HG03039 (cell line): ENCODE results near the gene MBTPS1.
A peak's percentile ranks its signal among the peaks of the same experiment; 100 is the strongest.

Source experiments
- ATAC-seq: cut with Tn5 transposase; IDR thresholded peaks from one replicate; pipeline ENCODE4 v1.9.1; 2021; ENCODE audit warnings: mild to moderate bottlenecking, moderate library complexity; ENCODE audit not compliant: unreplicated experiment

Gene MBTPS1

DNA sequence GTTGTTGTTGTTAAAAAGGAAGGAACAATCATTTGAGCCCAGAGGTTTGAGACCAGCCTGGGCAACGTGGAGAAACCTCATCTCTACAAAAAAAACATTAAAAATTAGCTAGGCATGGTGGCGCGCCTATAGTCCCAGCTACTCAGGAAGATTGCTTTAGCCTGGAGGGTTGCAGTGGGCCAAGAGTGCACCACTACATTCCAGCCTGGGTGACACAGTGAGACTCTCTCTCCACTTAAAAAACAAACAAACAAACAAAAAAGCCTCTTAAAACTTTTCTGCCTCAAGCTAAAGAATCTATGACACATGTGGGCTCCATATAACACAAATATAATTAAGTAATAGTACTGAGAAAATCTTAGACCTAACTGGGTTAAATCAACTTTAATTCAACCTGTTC is 12.5 kb downstream of the MBTPS1 start:
- no peak for ATAC-seq

DNA sequence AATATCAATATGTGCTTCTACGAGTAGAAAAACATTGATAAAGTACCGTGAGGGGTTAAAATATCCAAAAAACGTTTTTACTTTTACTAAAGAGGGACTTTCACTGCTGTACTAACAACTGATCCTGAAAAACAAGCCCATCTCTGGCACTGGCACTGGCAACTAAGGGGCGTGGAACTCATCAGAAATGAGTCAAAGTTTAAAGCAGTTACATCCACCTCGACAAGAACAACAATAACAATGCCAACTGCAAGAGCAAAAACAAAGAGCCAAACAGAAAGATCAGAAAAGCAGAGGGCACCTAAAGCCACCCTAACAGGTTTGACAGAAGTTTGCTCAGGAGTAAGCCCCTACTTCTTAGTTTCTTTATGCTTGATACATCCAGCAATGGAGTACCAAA is 13.1 kb downstream of the MBTPS1 start:
- ATAC-seq = no peak

DNA sequence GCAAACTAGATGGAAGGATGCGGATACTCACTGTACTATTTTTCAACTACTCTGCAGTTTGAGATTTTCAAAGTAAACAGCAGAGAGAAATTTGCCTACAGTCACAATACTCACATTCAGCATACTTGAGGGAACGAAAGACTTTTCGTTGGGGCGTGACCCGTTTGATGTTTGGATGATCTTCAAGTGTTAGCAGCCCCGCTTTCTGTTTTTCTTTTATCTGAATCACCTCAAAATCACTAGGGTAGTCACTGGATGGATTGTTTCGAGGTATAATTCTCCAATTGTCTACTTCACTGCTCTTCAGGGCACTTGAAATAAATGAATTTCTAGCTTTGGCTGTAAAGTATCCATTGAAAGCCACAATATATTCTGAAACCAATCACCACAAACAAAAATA is 17.8 kb downstream of the MBTPS1 start:
- ATAC-seq = no peak

DNA sequence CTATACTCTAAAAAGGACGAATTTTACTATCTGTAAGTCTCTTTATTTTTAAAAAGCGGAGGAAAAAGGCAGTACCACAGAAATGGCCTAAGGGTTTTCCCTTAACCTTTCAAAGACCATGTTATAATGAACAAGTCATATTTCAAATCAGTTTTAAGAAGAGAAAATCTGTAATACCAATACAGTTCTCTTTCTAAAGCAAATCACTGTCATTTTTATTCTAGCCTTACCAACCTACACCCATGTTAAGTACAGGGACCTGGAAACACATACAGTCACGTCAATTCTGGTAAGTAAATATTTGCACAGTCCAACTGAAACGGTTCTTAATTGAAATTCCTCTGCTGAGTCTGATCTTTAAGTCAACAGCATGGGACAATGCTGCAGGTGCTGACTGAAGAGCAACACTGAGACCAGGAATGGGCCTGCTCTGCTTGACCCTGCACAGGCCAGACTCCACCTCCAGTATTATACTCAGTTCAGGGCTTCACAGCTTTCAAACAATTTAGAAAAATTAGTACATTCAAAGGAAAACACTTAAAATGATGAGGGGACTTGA is 20.2 kb downstream of the MBTPS1 start:
- no peak for ATAC-seq

DNA sequence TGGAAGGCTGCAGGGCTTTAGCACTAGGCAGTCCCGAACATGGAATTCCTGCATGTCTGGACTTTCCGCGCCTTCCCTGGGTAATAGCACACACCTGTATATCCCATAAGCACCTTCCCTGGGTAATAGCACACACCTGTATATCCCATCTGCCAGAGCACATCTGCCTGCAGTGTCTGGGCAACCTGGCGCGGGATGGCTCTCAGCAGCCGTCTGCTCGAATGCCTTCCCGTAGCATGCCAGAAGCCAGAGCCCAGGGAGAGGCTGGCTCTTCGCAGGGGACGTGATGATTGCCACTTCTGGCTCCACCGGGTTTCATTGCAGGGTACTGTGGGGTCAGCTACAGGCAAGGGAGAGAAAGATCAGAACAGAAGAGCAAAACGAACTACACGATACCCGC is 21.3 kb downstream of the MBTPS1 start:
- ATAC-seq = no peak

DNA sequence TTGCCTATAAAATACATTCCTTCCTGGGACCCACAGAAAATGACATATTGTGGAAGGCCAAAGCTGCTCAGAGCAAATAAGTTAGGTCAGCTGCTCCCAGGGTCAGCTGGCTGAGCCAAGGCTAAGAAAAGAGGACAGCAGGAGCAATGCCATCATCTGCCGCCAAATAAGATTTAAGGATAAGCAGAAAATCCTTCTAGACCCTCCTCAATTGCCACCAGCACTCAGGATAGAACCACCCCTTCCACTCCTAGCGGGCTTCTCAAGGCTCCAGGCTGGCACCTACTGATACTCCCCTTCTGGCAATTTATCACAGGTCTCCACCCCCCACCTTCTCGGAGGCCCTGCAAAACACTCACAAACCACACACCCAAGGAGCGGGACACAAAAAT is 22.9 kb downstream of the MBTPS1 start:
- ATAC-seq = no peak

DNA sequence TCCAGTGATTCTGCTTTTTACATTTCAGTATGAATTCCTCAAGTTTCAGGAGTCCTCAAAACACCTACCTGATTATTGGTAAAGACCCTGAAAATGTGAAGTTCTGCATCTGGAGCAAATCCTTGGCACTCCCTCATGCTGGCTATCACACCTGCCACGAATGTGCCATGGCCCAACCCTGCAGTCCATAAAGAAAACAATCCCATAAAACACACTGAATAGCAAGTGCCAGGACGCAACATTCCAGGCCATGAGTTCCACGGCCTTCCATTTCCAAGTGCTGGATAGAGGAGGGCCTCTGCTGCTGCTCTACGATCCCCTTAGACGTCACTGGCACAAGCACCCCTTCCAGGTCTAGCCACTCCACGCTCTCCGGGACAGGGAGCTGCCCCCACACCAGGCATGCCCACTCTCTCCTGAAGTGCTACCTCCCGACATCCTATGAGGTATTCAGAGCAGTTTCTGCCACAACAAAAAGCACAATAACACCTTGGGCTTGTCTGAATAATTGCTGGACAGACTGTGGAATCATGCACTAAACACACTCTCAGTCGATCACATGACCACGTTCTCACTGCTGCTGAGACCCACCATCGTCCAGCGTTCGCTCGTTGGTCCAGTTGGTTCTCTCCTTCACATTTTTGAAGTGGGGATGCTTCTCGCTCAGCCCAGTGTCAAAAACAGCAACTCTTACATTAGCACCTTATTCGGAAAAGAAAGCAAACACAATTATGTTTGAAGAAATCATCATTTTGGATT is 23.4 kb downstream of the MBTPS1 start:
- no peak for ATAC-seq

DNA sequence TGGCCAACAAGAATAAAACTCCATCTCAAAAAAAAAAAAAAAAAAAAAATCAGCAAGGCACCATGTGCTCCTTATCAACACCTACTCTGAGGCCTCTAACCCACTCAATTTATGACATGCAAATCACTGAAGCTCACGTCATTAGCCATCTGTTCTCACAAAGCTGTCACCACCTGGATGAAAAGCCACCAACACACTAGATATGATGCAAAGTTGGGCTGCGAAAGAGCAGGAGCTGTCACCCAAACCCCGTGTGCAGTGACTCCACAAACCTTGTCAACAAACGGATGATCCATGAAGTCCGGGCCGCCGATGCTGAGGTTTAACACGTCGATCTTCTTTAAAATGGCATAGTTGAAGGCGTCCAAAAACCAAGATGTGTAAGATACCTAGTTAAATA is 25.3 kb downstream of the MBTPS1 start:
- no peak for ATAC-seq

DNA sequence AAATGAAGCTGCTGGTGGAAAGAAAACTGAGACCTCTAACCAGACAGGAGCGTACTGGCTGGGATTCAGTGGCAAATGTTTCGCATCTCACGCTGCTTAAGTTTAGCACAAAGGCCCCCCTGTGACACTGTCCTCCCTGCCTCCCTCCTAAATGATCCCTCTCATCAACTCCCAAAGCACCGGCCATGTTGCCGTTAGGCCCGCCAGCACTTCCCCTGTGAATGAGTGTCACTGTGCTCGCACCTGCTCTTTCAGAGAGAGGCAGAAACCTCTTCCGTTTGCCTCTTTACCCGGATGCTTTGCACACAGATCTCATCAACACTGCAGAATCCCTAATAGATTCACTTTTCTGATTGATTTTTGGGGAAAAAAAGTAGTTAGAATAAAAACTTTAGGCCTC is 26.5 kb downstream of the MBTPS1 start:
- no peak for ATAC-seq

DNA sequence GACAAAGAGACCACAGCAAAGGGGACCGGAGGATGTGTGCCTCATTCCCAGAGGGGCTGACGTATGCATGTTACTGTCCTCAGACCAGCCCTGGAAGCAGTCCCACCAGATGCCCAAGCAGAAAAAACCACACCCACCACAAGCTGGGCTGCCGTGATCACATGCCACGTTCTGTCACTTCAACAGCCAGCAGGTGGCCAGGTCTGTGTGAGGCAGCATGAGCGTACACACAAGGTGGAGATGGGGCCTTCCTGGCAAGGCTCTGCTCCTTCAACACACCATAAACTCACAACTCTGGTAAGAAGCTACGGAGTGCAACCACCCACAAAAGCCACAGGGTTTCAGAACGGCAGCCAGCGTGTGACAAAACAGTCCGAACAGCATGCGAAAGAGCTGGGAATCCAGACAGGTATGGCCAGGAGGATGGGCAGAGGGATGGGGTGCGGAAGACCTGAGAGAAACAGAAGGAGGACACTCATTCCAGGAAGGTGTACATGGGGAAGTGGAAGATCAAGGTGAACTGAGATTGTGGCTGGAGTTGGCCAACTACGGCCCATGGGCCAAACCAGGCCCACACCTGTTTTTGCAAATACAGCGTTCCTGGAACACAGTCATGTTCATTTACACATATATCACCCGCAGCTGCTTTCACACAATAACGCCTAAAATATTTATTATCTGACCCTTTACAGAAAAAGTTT is 27.9 kb downstream of the MBTPS1 start:
- ATAC-seq = peak; percentile 66

DNA sequence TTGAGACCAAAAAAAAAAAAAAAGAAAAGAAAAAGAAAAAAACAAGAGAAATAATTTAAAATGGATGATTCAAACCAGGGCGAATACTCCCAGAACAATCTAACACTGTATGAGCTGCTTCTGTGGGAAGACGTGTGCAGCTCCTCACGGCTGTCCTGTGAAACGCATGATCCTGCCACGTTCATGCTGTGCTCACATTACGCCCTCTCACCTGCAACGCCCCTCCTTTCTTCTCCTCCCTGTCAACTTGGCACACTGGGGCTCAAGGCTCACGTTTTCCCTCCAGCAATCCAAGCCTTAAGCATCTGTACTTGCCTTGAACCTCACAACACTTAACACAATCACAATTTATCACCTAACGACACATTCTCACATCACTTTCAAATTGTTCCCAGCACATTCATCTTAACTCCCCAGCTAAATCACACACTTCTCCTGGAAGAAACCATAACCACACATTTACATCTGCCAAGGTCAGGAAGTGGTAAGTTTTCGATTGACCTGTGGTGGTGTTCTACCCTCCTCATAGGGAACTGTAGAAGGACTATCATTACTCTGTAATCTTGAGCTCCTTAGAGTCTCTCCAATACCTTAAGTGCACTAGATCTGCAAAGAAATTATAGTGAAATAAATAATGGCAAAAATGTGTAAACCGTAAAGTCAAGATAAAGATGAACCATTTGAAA is 29.1 kb downstream of the MBTPS1 start:
- ATAC-seq = no peak

DNA sequence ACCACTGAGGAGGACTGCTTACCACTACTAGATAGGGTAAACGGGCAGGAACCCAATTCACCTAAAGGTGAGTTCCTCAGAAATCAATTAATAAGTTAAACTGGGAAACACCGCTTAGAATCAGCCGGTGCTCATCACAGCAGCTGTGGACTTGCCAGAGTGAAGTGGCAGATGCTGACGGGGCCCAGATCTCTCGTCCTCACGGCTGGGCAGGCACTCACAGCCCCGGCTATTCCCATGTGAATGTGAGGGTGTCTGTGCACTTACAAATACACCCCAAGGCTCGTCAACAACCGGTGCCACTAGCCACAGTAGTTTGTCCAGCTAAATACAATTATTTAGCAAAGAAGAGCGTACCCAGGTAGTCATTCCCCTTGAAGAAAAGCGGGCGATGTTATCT is 29.7 kb downstream of the MBTPS1 start:
- no peak for ATAC-seq

DNA sequence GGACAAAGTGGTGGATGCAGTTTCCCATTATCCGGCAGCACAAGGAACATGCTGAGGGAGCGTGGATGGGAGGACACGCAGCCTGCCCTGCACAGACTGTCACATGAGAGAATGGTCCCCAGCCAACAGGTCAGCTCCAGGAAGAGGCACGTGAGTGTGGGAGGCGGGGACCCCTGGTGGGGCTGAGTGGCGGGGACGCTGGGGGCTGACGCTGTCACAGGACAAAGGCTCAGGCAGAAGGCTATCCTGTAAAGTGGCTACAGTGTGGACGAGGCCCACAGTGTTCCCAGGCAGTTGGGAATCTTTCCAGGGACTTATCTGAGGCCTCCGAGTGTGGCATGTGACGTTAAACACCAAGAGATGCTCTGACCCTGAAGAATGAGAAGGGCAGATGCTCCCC is 30.4 kb downstream of the MBTPS1 start:
- no peak for ATAC-seq

DNA sequence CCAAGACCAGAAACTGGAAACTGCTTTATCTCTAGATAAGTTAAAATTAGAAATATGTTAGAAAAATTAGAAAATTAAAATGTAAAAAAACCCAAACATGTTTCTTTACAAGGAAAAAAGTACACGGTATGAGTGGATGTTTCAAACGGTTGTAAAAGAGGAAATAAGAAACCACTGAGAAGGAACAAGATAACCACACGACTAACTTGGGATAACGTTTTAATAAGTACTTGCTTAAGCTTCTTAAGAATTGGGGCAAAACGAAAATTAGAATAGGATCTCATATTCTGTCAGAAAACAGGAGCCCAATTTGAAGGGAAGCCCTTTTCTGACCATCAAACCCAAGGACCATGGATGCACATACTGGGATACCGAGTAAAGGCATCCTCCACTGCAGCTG is 31.0 kb downstream of the MBTPS1 start:
- ATAC-seq = no peak

DNA sequence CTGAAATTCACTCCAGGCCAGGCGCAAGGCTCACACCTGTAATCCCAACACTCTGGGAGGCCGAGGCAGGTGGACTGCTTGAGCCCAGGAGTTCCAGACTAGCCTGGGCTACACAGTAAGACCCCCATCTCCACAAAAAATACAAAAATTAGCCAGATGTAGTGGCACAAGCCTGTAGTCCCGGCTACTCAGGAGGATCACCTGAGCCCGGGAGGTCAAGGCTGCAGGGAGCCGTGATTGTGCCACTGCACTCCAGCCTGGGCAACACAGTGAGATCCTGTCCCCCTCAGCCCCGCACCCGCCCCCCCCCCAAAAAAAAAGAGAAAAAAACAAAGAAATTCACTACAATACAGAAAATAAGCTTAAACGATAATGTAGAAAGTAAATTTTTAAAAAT is 31.5 kb downstream of the MBTPS1 start:
- no peak for ATAC-seq

DNA sequence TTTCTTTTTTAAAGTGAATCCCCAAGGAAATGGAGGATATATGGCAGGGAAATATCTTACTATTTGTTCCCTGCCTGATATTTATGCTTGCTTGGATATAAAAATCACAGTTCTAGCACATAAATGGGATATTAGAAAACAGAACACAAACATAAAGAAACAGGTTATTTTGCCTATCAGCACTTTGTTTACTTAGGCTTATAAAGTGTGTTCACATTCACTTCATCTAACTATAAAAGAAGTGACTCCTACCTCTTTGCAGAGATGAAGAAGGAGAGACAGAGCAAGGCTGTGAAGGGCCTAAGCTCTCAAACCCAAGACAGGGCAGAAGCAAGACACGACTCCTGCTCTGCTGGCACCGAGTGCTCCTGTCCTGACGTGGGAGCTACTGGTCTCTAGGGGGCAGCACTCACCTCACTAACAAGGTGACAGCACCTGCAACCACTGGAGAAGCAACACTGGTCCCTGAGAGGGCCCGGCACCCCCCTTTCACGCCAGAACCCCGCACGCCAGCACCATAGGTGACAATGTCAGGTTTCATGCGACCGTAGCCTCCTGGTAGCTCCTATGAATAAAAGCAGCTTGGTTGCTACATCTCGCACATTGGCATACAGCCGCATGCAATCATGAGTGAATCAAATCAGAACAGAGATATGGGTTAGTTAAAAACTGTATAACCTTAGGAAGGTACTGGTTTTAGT is 32.0 kb downstream of the MBTPS1 start:
- no peak for ATAC-seq

DNA sequence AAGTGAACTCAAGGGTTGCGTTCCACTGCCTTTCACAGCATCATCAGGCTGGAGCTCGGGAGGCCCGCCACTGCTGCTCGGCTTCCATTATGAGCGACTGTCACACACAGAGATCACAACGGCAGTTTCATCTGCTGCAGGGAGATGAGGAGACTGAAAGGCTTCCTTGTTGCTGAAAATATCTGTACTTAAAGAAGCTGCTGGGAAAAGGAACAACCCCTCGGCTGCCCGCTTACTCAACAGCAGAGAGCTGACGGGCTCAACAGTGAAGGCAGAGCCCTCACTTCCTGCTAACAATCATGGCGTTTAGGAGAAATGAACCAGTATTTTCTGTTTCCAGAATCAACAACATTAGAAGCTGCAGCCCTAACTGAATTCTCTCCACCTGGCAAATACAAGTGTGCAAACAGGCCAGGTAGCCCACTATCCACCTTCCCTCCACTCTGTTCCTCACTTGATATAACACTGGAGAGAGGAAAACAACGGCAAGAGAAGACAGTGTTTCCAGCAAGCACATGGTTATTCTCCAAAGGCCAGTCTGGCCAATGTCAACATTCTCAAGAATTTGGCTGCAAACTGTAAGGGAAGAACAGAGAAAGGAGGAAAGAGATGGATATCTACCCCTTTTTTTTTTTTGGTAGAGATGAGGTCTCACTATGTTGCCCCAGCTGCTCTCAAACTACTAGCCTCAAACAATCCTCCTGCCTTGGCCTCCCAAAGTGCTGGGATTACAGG is 33.7 kb downstream of the MBTPS1 start:
- no peak for ATAC-seq

DNA sequence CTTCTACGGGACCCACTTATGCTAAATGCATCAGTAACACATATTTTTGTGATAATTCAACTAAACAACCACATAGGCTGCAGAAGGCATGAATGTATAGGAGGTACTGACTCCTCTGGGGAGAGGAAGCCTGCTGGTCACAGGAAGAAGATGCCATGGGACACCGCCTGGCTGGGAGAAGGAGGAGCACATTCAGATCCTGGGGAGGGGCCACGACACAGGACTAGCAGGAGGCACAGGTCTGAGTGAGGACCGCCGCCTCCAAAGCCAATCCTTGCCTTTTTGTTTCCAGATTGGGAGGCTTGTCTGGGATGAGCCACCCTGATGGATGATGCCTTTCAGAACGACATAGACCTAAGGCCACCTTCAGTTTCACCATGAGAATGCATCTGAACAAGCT is 34.6 kb downstream of the MBTPS1 start:
- ATAC-seq = no peak

DNA sequence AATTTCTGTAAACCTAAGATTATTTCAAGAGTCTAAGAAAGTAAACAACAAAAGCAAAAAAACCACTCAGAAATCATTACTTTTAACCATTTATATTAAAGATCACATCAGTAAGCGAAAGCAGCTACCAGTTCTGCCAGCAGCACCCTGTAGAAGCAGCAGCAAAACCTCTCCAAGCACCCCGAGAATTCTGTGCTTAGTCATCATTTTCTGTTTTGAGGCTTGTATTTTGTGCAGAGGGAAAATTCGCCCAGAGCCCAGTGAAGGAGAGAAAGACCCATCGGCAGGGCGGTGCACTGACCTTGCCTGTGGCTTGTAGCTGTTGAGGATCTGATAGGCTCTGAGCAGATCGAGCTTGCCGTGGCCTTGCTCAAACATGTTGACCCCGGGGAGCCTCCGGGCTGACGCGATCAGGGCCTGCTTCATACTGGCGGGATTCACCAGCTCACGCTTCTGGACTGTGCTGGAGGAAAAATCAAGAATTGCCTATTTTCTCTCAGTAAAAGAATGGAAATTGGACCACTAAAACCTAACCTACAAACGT is 35.2 kb downstream of the MBTPS1 start:
- ATAC-seq = no peak

DNA sequence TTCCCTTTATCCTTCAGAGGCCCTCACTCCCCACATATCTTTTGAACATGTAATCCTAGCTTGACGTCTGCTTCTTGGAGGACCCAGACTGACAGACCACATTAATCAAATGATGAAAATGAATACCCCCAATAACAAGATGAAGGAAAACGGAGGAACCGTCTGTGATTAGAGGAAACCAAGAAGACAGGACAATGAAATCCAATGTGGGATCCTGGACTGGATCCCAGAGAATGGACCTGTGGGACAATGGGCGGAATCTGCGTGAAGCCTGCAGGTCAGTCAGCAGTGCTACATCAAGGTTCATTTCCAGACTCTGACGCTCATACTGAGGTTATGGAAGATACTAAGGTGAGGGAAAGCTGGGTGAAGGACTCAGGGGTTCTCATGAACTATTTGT is 35.9 kb downstream of the MBTPS1 start:
- no peak for ATAC-seq
